ENCODE data around the gene DDRGK1. TPM values are rescaled to one million over a fixed set of nuclear protein-coding genes. Genes with fewer than 3 reads are reported as not detected.

The DDRGK1 gene
- total and polyA plus RNA-seq, 4 donors = 16.8 to 72.4 (median 48.5) TPM

DNA sequence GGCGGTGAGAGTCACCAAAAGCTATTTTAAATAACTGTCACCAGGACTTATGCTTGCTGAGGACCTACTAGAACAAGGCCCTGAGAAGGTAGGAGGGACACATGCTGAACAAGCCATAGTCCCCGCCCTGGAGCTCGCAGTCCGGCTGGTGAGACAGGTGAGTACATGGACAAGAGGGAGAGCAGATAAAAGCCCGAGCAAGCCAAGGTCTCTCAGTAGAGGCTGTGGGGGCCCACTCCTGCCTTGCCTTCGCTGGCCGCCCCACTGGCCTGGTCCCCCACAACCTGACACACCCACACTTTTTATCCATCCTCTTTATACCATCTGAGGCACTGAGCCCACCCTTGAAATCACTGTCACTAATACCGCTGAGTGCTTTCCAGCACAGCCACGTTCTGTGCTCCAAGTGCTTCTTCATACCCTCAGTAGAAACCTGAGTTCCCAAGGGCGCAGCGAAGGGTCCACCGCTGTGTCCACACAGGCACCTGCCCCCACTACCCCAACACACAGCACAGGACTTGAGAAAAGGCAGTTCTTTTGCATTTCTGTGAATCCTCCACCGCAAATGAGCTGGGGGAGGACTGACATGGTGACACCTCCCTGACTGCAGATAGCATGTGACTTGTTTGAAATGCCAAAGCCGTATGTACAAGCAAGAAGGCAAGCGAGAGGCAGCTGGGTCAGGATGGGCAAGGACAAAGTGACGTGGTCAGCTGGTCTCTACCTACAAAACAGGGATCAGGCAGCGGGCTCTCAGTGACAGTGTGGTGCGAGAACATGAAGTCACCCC, 12.1 kb downstream of the DDRGK1 start:
- TF ChIP-seq, protein P1, sequence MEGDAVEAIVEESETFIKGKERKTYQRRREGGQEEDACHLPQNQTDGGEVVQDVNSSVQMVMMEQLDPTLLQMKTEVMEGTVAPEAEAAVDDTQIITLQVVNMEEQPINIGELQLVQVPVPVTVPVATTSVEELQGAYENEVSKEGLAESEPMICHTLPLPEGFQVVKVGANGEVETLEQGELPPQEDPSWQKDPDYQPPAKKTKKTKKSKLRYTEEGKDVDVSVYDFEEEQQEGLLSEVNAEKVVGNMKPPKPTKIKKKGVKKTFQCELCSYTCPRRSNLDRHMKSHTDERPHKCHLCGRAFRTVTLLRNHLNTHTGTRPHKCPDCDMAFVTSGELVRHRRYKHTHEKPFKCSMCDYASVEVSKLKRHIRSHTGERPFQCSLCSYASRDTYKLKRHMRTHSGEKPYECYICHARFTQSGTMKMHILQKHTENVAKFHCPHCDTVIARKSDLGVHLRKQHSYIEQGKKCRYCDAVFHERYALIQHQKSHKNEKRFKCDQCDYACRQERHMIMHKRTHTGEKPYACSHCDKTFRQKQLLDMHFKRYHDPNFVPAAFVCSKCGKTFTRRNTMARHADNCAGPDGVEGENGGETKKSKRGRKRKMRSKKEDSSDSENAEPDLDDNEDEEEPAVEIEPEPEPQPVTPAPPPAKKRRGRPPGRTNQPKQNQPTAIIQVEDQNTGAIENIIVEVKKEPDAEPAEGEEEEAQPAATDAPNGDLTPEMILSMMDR (IDR thresholded peaks at IDR 0.05; ENCODE audit: low read depth, low read length, missing input control) = no peak
- TF ChIP-seq RXRA (IDR thresholded peaks at IDR 0.05) (no peak), TAF1 (conservative IDR thresholded peaks at IDR 0.05) (no peak), JUND (IDR thresholded peaks at IDR 0.05) (no peak), NR2F2 (IDR thresholded peaks at IDR 0.05) (no peak), GABPA (IDR thresholded peaks at IDR 0.05 in 1 of 2, conservative IDR thresholded peaks at IDR 0.05 in 1 of 2) (no peak), YY1 (IDR thresholded peaks at IDR 0.05) (no peak), SP1 (IDR thresholded peaks at IDR 0.05) (no peak), EGR1 (IDR thresholded peaks at IDR 0.05; ENCODE audit: low read depth in 2 of 2) (no peak)
- TF ChIP-seq, protein P2, sequence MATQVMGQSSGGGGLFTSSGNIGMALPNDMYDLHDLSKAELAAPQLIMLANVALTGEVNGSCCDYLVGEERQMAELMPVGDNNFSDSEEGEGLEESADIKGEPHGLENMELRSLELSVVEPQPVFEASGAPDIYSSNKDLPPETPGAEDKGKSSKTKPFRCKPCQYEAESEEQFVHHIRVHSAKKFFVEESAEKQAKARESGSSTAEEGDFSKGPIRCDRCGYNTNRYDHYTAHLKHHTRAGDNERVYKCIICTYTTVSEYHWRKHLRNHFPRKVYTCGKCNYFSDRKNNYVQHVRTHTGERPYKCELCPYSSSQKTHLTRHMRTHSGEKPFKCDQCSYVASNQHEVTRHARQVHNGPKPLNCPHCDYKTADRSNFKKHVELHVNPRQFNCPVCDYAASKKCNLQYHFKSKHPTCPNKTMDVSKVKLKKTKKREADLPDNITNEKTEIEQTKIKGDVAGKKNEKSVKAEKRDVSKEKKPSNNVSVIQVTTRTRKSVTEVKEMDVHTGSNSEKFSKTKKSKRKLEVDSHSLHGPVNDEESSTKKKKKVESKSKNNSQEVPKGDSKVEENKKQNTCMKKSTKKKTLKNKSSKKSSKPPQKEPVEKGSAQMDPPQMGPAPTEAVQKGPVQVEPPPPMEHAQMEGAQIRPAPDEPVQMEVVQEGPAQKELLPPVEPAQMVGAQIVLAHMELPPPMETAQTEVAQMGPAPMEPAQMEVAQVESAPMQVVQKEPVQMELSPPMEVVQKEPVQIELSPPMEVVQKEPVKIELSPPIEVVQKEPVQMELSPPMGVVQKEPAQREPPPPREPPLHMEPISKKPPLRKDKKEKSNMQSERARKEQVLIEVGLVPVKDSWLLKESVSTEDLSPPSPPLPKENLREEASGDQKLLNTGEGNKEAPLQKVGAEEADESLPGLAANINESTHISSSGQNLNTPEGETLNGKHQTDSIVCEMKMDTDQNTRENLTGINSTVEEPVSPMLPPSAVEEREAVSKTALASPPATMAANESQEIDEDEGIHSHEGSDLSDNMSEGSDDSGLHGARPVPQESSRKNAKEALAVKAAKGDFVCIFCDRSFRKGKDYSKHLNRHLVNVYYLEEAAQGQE (IDR thresholded peaks at IDR 0.05) = no peak
- TF ChIP-seq, protein P3, sequence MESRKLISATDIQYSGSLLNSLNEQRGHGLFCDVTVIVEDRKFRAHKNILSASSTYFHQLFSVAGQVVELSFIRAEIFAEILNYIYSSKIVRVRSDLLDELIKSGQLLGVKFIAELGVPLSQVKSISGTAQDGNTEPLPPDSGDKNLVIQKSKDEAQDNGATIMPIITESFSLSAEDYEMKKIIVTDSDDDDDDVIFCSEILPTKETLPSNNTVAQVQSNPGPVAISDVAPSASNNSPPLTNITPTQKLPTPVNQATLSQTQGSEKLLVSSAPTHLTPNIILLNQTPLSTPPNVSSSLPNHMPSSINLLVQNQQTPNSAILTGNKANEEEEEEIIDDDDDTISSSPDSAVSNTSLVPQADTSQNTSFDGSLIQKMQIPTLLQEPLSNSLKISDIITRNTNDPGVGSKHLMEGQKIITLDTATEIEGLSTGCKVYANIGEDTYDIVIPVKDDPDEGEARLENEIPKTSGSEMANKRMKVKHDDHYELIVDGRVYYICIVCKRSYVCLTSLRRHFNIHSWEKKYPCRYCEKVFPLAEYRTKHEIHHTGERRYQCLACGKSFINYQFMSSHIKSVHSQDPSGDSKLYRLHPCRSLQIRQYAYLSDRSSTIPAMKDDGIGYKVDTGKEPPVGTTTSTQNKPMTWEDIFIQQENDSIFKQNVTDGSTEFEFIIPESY (IDR thresholded peaks at IDR 0.05) = no peak
- Histone ChIP-seq H3K4me3 (ENCODE audit: low read depth in 1 of 3, low read length in 3 of 3) (no peak overlapping the region), H3K27ac (ENCODE audit: low read depth in 1 of 2, low read length in 2 of 2) (no peak overlapping the region), H3K9ac (ENCODE audit: low read depth in 1 of 2, low read length in 2 of 2) (no peak overlapping the region), H3K27me3 (ENCODE audit: control insufficient read depth in 4 of 4, insufficient read depth in 4 of 4, low read length in 3 of 4) (no peaks in the 10 kb centered on the region), H3K36me3 (ENCODE audit: control insufficient read depth in 4 of 4, insufficient read depth in 3 of 4, low read depth in 1 of 4, low read length in 3 of 4) (peaks cover 10 to 69% (median 38%) of the 10 kb centered on the region in 4 donors), H3K9me3 (ENCODE audit: control insufficient read depth in 4 of 4, low read length in 3 of 4) (no peaks in the 10 kb centered on the region), H3K4me1 (ENCODE audit: control insufficient read depth in 4 of 4, insufficient read depth in 4 of 4, low read length in 3 of 4) (no peaks in the 10 kb centered on the region)
- WGBS = 96% methylated on average over 18 of the region's 18 CpGs
- no peak for DNase-seq (ENCODE audit: low spot score)

DNA sequence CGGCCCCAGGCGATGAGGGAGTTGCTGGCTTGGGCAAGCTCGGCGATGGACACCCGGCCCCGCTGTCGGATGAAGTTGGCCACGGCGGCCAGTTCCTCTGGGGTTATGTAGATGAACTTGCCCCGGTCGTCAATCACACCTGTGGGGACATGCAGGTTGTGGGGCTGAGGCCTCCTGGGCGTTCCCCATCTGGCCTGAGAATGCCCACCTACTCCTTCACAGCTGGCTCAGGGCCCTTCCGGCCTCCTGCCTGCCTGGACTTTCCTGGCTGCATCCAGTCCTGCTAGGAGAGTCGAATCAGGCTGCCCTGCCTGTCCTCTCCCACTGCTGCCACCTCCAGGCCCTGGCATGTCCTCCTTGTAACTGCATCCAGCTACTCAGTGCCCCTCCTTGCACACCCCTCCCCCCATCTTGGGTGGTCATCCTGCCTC, 13.8 kb downstream of the DDRGK1 start:
- DNase-seq (ENCODE audit: low spot score) = no peak
- no peaks in the 10 kb centered on the region for H3K9me3 ChIP-seq (ENCODE audit: control insufficient read depth in 4 of 4, low read length in 3 of 4)
- H3K27ac ChIP-seq (ENCODE audit: low read depth in 1 of 2, low read length in 2 of 2) = no peak overlapping the region
- WGBS = 90% methylated on average over 14 of the region's 14 CpGs
- no peak overlapping the region for H3K9ac ChIP-seq (ENCODE audit: low read depth in 1 of 2, low read length in 2 of 2)
- H3K36me3 ChIP-seq (ENCODE audit: control insufficient read depth in 4 of 4, insufficient read depth in 3 of 4, low read depth in 1 of 4, low read length in 3 of 4) = peaks cover 9 to 62% (median 36%) of the 10 kb centered on the region in 4 donors
- no peaks in the 10 kb centered on the region for H3K4me1 ChIP-seq (ENCODE audit: control insufficient read depth in 4 of 4, insufficient read depth in 4 of 4, low read length in 3 of 4)
- no peaks in the 10 kb centered on the region for H3K27me3 ChIP-seq (ENCODE audit: control insufficient read depth in 4 of 4, insufficient read depth in 4 of 4, low read length in 3 of 4)
- no peak overlapping the region for H3K4me3 ChIP-seq (ENCODE audit: low read depth in 1 of 3, low read length in 3 of 3)
- TF ChIP-seq JUND (IDR thresholded peaks at IDR 0.05) = no peak
- no peak for TF ChIP-seq EGR1 (IDR thresholded peaks at IDR 0.05; ENCODE audit: low read depth in 2 of 2)
- TF ChIP-seq, protein P4, sequence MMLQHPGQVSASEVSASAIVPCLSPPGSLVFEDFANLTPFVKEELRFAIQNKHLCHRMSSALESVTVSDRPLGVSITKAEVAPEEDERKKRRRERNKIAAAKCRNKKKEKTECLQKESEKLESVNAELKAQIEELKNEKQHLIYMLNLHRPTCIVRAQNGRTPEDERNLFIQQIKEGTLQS (IDR thresholded peaks at IDR 0.05) = no peak
- no peak for TF ChIP-seq FOXA2 (IDR thresholded peaks at IDR 0.05)
- TF ChIP-seq, protein P2 (IDR thresholded peaks at IDR 0.05) = no peak
- no peak for TF ChIP-seq TAF1 (conservative IDR thresholded peaks at IDR 0.05)
- TF ChIP-seq SP1 (IDR thresholded peaks at IDR 0.05) = no peak
- no peak for TF ChIP-seq RAD21 (IDR thresholded peaks at IDR 0.05)
- TF ChIP-seq RXRA (IDR thresholded peaks at IDR 0.05) = no peak
- TF ChIP-seq, protein P3 (IDR thresholded peaks at IDR 0.05) = no peak
- no peak for TF ChIP-seq HNF4G (IDR thresholded peaks at IDR 0.05)
- TF ChIP-seq FOXA1 (IDR thresholded peaks at IDR 0.05) = no peak
- TF ChIP-seq NR2F2 (IDR thresholded peaks at IDR 0.05) = no peak

Measured in liver (tissue), 9 donors.